NCI-H510A (cell line): Measurements from ENCODE around the gene MLLT6.

Experiments
- DNase-seq: peaks from one replicate; lab custom pipeline; 2025; lab: John Stamatoyannopoulos, UW

MLLT6 gene

DNA sequence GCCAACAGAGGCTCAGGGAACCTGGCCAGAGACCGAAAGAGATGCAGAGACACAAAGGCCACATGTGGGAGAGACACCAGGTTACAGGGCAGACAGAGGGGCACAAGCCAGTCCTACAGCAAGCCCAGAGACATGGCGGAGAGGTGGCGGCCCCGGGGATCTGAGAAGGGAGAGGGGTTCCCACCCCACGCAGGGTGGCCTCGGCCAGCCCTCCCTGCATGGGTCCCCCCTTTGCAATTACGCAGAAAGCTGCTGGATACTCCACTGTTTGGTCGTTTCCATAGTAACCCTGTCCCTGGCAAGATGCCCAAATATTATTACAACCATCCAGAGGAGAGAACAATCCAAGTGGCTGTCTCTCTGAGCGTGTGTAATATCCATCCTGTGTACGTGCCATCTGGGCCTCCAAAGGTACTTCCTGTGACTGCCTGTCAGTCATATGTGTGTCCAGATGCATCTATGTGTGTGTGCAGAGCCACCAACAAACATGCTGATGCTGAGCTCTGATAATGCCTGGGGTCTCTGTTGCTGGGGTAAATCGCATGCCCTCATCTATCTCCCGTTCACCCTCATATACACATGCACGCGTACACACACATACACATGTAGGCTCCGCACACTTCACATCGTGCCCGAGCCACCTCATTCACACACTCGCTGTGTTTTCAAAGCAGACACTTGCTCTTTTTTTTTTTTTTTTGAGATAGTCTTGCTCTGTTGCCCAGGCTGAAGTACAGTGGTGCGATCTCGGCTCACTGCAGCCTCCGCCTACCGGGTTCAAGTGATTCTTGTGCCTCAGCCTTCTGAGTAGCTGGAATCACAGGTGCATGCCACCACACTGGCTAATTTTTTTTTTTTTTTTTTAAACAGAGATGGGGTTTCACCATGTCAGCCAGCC lies 37.6 kb downstream of the MLLT6 start:
- peak; percentile 61 for DNase-seq

DNA sequence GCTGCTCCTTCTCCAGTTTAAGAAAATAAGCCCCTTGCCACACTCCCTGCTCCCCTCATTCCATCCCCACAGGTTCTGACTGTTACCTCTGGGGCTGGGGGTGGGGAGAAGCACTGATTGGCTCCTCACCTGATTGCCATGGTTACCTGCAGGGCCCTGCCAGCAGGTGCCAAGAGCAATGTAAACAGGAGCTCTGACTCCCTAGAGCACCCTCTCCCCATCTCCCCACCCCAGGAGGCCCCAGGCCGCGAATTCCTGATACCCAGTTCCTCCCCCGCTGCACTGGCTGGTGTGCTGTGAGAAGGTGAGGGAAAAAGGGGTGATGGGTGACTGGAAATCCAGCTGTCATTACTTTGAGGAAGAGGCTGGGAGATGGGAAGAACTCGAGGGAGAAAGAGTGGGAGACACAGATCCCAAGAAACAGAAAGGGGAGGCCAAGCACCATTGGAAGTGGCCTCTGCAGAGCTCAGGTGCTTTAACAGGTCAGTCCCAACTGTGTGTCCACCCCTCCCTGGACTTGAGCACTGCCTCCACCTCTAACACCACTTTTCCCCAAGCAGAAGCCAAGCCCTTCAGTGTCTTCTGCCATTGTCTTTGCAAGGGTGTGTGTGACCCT lies 38.6 kb downstream of the MLLT6 start:
- peak; percentile 61 for DNase-seq

DNA sequence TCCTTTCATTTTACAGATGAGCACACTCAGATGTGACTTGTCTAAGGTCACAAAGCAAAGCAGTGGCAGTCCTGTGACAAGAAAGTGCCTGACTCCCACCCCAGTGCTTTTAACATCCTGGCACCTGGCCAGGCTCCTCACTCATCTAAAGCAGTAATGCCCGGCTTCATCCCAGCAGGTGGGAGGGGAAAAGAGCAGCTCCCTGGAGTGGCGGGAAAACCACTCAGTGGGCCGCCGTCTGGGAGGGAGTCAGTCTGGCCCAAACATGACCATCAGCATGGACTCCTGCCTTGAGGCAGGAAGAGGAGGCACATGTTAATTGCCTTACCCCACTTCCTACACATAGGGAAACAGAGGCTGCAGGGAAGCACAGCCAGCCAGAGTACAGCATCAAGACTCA lies 40.5 kb downstream of the MLLT6 start:
- peak; percentile 80 for DNase-seq

DNA sequence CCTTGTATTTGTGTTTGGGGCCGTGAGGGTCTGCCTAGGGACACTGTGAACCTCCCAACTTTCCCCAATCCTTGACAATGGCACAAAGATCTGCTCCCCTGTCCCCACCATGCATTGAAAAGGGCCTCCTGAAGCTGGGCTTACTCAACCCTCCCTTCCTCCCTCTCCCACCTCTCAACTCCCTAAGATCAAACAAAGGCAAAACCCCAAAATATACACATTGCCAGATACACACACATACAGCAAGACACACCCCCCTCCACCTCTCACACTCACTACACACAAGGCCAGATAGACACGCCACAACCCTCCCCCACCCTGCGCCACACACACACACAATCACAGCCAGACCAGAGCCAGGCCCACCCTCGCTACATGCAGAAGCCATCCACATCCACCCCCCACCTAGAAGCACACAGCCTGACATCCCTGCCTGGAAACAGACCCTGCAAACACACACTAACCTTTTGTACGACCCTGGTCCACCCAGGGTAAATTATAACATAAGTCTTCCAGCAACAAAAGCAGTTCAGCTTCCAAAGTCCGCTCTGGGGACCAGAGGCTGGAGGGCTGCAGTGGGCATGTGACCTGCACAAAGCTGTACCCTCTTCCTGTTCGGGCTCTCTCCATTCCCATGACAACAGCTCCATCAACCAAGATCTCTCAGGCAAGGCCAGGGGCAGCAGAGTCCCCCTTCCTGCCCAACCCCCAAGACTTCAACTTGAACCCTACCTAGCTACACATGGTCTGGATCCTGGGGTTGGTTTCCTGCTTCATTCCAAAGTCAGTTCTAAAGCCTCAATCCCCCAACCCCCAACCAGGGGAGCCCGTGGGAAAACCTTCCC lies 41.2 kb downstream of the MLLT6 start:
- no peak for DNase-seq

- DNase-seq, result no peak
Observed at GRCh38 chr17:38746849-38747462, 41.9 kb downstream of the MLLT6 start.

DNA sequence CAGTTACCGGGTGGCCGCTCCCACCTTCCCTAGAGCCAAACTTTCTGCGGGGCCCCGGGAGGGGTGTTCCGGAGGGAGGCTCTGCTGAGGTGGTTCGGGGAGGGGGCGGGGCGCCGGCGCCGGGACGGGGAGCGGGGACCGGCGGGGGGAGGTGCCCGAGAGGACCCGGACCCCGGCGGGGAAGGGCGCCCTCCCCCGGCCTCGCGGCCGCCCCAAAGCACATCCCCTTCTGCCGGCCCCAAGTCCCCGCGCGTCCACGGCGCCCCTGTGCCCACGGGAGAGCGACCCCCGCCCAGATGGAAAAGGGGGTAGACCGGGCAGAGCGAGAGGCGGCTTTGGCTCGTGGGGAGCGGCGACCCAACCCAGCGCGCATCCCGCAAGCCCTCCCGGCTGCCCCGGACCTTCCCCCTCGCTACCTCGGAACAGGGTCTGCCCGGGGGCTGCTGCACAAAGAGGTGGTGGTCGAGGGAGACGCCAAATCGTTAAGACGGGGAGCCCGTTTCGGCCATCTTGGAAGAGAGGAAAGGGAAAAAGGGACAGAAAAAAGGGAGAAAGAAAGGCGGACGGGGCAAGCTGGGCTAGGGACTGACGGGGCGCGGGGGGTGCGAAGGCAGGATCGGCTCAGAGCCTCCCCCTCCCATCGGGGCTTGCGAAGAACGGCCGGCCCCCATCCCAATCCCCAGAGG lies 42.5 kb downstream of the MLLT6 start:
- DNase-seq, result no peak

GRCh38 chr17:38748149-38748891 lies 43.2 kb downstream of the MLLT6 start, which contains the start of gene PCGF2:
PCGF2 (minus strand) TSS chr17:38748336; CDS start chr17:38740402, 7,934 bp downstream.
- peak; percentile 88 for DNase-seq

DNA sequence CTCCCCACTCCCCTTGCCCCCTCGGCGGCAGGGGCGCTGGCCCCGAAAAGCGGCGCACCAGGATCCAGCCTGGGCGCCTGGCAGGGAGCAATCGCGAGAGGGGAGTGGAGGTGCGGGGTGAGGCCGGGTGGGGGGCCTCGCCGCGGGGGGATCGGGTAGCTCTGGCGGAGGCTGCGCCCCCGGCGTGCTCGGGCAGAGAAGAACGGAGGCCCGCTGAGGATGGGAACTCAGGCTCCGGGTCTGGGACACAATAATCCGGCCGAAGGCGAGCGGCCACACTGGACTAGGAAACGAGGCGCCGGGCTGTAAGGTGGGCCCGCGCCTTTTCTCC lies 43.8 kb downstream of the MLLT6 start:
- no peak for DNase-seq

DNA sequence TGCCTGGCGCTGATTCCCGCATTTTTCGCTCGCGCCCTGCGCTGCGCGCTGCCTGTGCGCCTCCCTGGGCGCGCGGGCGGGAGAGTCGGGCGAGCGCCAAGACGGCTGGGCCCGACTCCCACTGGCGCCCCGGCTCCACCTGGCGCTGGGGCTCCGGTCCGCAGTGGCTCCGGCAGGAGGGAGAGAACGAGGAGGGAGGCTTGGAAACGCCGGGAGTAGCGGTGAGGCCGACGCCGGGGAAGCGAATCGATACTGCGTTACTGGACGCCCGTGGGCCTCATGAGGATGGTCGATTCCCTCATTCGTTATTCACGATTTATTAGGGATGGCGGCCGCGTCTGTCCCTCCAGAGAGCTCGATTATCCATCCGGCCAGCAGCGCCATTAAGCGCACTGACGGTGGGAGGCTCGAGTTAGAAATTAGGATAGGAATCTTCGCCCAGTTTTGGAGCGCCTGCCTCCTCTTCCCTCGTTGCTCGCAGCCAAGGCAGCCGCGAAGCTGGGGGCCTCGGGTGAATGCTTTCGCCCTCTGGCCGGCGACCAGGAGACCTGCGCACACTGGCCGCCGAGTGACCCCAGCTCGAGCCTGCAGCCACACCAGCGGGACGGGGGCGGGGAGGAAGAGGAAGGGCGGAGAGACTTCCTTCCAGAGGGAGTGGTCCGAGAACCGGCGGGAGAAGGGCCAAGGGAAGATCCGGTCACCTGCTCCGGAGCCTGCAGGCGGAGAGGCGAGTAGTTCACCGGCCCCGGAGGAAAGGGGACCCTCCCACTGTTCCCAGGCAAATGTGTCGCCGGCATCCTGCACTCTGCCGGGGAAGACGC lies 44.4 kb downstream of the MLLT6 start:
- DNase-seq, result peak; percentile 85

DNA sequence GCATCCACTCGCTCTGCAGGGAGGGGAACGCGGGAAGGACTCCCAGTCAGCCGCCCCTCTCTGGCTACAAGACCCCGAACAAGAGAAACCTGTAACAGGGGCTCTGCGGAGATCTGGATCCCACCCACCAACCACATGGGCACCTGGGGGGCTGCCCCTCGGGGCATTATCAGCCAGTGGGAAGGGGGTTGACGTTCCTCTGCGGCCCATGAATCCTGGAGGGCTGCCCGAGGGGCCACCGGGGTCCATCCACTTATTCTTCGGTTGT lies 44.9 kb downstream of the MLLT6 start:
- DNase-seq, result no peak

- no peak for DNase-seq
Observed at GRCh38 chr17:38750312-38751121, 45.4 kb downstream of the MLLT6 start.

DNA sequence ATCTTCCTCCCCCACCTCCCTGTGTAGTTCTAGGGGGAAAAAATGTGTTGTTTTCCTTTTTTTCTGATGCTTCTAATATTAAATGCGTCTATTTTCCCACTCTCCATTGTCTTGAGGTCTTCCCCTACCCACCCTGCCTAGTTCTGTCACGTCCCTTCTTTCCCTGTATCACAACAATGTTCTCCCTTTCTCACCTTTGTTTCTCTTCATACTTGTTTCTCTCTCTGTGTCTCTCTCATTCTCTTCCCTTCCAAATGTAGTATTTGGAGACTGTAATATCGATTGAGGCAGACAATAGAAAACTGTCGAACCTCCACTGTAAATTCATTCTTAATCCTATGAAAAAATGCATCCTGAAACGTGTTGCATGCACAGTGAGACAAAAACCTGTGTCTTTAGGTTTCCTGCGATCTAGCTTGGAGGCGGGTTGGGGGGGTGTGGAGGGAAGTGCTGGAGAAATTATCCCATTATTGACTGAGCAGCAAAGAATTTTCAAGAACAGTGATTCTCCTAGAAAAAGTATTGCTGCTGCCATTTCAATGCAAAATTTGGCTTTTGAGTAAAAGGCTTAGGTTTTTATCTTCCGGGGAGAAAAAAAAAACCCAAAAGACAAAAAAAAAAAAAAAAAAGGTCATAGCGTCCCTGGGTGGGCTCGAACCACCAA lies 46.2 kb downstream of the MLLT6 start:
- no peak for DNase-seq

DNA sequence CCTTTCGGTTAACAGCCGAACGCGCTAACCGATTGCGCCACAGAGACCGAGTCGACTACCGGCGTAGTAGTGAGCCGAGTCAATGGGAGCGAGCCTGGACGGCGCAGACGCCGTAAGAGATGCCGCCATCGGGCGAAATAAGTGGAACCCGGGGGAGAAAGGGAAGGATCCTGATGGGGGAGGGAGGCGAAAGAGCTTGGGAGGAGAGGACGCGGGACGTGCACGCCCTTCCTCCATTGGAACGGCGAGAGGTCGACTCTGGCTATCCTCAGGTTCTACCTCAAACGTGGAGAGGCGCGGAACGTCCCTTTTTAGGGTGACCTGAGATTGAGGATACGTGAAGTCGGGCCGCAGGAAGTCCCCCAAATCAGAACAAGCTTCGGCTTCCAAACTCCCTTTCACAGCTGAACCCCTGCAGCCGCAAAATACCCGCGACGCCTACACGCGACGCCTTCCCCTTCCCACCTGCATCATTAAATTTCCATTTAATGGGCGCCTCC lies 46.8 kb downstream of the MLLT6 start:
- peak; percentile 75 for DNase-seq

DNA sequence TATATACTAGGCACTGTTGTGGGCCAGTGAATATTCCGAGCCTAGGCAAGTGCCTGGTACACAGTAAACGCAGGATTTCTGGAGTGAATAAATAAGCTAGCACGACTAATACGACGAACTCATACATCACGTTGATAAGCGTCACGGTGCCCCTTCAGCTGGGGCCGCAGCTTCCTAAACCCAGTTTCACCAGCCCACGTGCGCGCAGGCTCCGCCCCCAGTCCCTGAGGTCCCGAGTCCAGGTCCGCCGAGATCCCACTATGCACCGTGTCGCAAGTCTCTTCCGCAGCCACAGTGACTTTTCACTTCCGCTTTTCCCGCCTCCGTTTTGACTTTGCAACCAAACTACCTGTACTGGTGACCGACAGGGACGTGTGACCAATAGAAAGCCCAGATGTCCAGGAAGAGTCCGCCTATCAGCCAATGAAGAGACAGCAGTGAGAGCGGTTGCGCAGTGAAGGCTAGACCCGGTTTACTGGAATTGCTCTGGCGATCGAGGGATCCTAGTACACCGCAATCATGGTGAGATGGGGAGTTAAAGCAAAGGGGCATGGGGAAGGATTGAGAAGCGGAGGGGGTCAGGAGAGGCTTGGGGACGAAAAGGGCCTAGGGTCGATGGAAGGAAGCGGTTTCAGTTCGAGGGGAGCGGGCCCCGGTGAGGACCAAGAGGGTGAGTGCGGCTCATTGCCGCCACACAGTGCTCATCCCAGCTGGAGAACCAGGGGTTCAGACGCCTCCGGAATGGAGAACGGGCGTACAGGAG lies 47.4 kb downstream of the MLLT6 start, which contains the start of gene PSMB3:
Gene PSMB3, plus strand, starts transcription at position 434 of the 763 bp plus-strand sequence. Its CDS starts 86 bp downstream, at position 520.
- peak; percentile 95 for DNase-seq

GRCh38 chr17:38753071-38753506 lies 48.0 kb downstream of the MLLT6 start:
- no peak for DNase-seq

- DNase-seq, result no peak
Observed at GRCh38 chr17:38761612-38762011, 56.5 kb downstream of the MLLT6 start.

- no peak for DNase-seq
Observed at GRCh38 chr17:38762231-38762630, 57.2 kb downstream of the MLLT6 start.

DNA sequence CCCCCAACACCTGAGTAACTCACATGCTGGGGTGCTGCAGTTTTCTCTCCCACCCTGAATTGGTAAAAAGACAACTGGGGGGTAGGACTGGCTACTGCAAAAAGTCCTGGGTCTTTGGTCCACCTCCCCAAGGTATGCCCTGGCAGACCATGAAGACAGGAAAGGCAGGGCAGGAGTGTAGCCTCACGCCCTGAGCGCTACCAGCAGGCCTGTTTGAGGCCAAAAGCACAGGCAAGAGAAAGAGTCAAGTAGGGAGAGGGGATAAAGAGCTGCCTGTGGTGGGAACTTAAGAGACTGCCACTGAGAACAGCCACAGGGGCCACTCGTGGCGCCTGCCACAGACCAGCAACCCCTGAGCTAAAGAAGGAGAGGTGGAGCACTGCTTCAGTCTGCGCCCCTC lies 61.3 kb downstream of the MLLT6 start:
- no peak for DNase-seq
